ENCODE data around the gene TC2N.
"Not testable (repeated sequence)": the region's sequence is repeated elsewhere in the genome, so short reads cannot be mapped to it uniquely, and the experiment has no call there.

Gene TC2N

DNA sequence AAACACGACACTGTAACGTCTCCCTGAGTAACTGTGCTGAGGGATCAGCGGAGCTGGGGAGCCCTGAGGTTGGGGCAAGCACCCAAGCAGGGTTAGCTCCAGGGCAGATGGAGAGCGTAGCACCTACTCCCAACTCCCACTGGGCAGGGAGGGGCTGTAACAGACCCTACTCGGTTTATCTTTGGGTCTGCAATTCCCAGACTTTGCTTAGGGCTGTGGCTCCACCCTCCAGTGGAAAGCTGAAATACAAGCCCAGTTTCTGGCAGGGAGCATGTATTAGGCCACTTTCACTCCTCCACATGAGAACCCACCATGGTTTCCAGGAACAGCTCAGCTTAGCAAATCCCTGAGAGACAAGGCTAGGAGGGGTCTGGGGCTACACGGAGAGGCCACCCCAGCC is 17.3 kb upstream of the TC2N start:
- no peaks in the 10 kb centered on the region for H3K27me3 Mint-ChIP-seq
- H3K9me3 Mint-ChIP-seq = no peaks in the 10 kb centered on the region
- DNase-seq = no peak
- H3K36me3 Mint-ChIP-seq = peaks cover 1% of the 10 kb centered on the region
- no peak overlapping the region for H3K27ac Mint-ChIP-seq
- H3K4me1 Mint-ChIP-seq = peaks cover 28% of the 10 kb centered on the region
- no peak overlapping the region for H3K4me3 Mint-ChIP-seq
- CTCF ChIA-PET = interaction anchor here (0.9 kb wide), 1 partner anchor 10 kb away, joined by 3 read pairs; no protein-coding TSS in a partner anchor

GRCh38 chr14:91883753-91884152 is 16.4 kb upstream of the TC2N start:
- H3K27ac Mint-ChIP-seq = no peak overlapping the region
- H3K4me1 Mint-ChIP-seq = peaks cover 28% of the 10 kb centered on the region
- H3K9me3 Mint-ChIP-seq = no peaks in the 10 kb centered on the region
- H3K4me3 Mint-ChIP-seq = no peak overlapping the region
- peaks cover 1% of the 10 kb centered on the region for H3K36me3 Mint-ChIP-seq
- DNase-seq = no peak
- CTCF ChIA-PET = interaction anchor here (0.9 kb wide), 1 partner anchor 9 kb away, joined by 3 read pairs; no protein-coding TSS in a partner anchor
- H3K27me3 Mint-ChIP-seq = no peaks in the 10 kb centered on the region

DNA sequence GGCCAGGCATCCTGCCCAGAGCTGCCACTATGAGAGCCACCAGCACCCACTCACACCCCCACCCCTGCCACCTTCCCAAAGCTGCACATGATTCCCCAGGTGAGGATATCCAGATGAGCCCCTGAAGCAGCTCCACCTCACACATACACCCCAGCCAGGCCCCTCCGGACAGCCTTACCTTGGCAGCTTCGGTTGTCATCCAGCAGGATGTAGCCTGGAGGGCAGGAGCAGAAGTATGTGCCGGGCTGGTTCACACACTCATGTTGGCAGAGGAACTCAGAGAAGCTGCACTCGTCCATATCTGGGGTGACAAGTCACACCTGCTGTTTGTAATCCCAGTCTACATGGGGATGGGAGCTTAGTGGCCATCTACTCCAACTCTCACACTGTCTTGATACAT is 15.4 kb upstream of the TC2N start:
- Mint-ChIP-seq H3K9me3 (peaks cover 3% of the 10 kb centered on the region), H3K27ac (no peak overlapping the region), H3K27me3 (no peaks in the 10 kb centered on the region), H3K4me1 (peaks cover 35% of the 10 kb centered on the region), H3K4me3 (no peak overlapping the region), H3K36me3 (peaks cover 2% of the 10 kb centered on the region)
- CTCF ChIA-PET = interaction anchor here (1.6 kb wide), 1 partner anchor 233 kb away, joined by 3 read pairs; no protein-coding TSS in a partner anchor
- DNase-seq = no peak

DNA sequence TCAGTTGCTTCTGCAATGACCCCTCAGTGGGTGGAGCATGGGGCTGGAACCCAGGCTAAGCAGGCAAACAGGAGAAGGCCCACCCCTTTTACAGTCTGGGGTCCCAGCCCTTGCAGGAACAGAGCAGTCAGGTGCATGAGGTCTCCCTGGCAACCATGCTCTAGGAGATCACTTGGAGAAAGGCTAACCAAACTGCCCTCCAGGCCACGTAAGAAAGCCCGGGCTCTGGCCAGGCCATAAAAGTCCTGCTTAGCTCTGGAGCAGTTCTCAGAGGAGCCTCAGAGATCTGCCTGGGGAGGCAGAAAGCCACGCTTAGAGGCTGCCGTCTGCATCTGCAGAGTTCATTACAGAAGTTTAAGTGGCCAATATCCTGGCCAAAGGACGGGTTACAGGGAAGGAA is 15.0 kb upstream of the TC2N start:
- H3K4me1 Mint-ChIP-seq = peaks cover 39% of the 10 kb centered on the region
- H3K27ac Mint-ChIP-seq = no peak overlapping the region
- CTCF ChIA-PET = interaction anchor here (1.6 kb wide), 1 partner anchor 233 kb away, joined by 3 read pairs; no protein-coding TSS in a partner anchor
- no peak overlapping the region for H3K4me3 Mint-ChIP-seq
- H3K27me3 Mint-ChIP-seq = no peaks in the 10 kb centered on the region
- no peak for DNase-seq
- H3K9me3 Mint-ChIP-seq = peaks cover 3% of the 10 kb centered on the region
- H3K36me3 Mint-ChIP-seq = peaks cover 2% of the 10 kb centered on the region

DNA sequence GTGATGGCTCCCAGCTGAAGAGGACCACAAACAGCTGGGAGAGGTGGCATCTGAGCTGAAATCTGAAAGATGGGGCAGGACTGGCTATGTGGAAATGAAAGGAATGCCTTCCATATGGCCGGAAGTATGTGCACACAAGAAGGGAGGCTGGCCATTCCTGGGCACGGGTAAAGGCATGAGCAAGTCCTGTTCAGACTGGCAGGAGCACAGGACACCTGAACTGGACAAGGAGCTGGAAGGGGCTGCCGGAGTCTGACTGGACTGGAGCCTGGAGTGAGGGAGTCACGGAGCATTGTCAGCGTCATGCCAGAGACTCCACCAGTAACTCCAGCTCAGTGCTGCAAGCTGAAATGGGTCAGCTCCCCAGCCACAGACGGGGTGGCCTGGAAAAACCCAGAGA is 11.9 kb upstream of the TC2N start:
- DNase-seq = no peak
- H3K27me3 Mint-ChIP-seq = no peaks in the 10 kb centered on the region
- peaks cover 70% of the 10 kb centered on the region for H3K4me1 Mint-ChIP-seq
- H3K36me3 Mint-ChIP-seq = peaks cover 2% of the 10 kb centered on the region
- CTCF ChIA-PET = interaction anchor here (0.8 to 1.0 kb wide), 3 partner anchors 12 to 24 kb away, joined by 3 to 4 read pairs (median 3); no protein-coding TSS in a partner anchor
- peaks cover 3% of the 10 kb centered on the region for H3K9me3 Mint-ChIP-seq
- H3K4me3 Mint-ChIP-seq = no peak overlapping the region
- no peak overlapping the region for H3K27ac Mint-ChIP-seq

DNA sequence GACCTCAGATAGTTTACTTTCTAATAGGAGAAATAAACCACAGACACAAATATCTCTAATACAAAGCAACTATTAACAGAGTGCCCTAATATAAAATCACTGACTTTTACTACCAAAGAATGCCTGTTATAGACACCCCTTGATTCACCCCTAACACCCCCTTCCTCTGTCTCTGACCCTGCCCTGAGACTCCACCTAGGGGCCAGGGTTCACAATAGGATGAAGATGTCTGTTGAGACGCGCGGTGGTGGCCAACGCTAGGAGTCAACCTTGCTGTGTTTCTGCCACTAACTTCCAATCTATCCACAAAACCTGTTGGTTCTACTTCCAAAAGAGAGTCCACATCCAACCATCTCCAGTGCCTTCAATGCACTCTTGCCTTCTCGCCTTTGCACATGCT is 10.9 kb upstream of the TC2N start:
- H3K27me3 Mint-ChIP-seq = no peaks in the 10 kb centered on the region
- peaks cover 80% of the 10 kb centered on the region for H3K4me1 Mint-ChIP-seq
- CTCF ChIA-PET = interaction anchor here (0.8 kb wide), 1 partner anchor 23 kb away, joined by 3 read pairs; no protein-coding TSS in a partner anchor
- H3K4me3 Mint-ChIP-seq = no peak overlapping the region
- DNase-seq = no peak
- H3K36me3 Mint-ChIP-seq = peaks cover 2% of the 10 kb centered on the region
- H3K27ac Mint-ChIP-seq = no peak overlapping the region
- H3K9me3 Mint-ChIP-seq = peaks cover 3% of the 10 kb centered on the region

GRCh38 chr14:91877376-91877915 is 10.1 kb upstream of the TC2N start:
- H3K9me3 Mint-ChIP-seq = peaks cover 3% of the 10 kb centered on the region
- no peak overlapping the region for H3K27ac Mint-ChIP-seq
- peaks cover 2% of the 10 kb centered on the region for H3K36me3 Mint-ChIP-seq
- no peak for DNase-seq
- H3K4me1 Mint-ChIP-seq = peaks cover 87% of the 10 kb centered on the region
- CTCF ChIA-PET = no interaction called here
- no peaks in the 10 kb centered on the region for H3K27me3 Mint-ChIP-seq
- H3K4me3 Mint-ChIP-seq = no peak overlapping the region

DNA sequence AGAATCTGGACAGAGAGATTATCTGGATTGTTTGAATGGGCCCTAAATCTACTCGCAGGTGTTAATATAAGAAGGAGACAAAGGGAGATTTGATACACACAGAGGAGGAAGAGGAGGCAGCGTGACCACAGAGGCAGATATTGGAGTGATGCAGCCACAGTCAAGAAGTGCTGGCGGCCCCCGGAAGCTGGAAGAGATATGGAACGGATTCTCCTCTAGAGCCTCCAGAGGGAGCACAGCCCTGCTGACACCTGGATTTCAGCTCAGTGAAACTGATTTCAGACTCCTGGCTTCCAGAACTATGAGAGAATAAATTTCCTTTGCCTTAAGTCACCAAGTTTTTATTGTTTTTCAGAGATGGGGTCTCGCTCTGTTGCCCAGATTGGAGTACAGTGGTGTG is 9.2 kb upstream of the TC2N start:
- Mint-ChIP-seq H3K9me3 (peaks cover 3% of the 10 kb centered on the region), H3K4me3 (no peak overlapping the region), H3K27ac (no peak overlapping the region), H3K36me3 (peaks cover 5% of the 10 kb centered on the region), H3K4me1 (peaks cover 96% of the 10 kb centered on the region), H3K27me3 (no peaks in the 10 kb centered on the region)
- DNase-seq = no peak
- CTCF ChIA-PET = no interaction called here

- CTCF ChIA-PET = interaction anchor here (1.2 kb wide), 1 partner anchor 9 kb away, joined by 3 read pairs; no protein-coding TSS in a partner anchor
- Mint-ChIP-seq H3K36me3 (peaks cover 3% of the 10 kb centered on the region), H3K27ac (peak overlapping the region; percentile 96), H3K27me3 (no peaks in the 10 kb centered on the region), H3K4me3 (no peak overlapping the region), H3K4me1 (peaks cover 96% of the 10 kb centered on the region), H3K9me3 (peaks cover 3% of the 10 kb centered on the region)
- no peak for DNase-seq
Measured at GRCh38 chr14:91875525-91876286, 8.4 kb upstream of the TC2N start.

DNA sequence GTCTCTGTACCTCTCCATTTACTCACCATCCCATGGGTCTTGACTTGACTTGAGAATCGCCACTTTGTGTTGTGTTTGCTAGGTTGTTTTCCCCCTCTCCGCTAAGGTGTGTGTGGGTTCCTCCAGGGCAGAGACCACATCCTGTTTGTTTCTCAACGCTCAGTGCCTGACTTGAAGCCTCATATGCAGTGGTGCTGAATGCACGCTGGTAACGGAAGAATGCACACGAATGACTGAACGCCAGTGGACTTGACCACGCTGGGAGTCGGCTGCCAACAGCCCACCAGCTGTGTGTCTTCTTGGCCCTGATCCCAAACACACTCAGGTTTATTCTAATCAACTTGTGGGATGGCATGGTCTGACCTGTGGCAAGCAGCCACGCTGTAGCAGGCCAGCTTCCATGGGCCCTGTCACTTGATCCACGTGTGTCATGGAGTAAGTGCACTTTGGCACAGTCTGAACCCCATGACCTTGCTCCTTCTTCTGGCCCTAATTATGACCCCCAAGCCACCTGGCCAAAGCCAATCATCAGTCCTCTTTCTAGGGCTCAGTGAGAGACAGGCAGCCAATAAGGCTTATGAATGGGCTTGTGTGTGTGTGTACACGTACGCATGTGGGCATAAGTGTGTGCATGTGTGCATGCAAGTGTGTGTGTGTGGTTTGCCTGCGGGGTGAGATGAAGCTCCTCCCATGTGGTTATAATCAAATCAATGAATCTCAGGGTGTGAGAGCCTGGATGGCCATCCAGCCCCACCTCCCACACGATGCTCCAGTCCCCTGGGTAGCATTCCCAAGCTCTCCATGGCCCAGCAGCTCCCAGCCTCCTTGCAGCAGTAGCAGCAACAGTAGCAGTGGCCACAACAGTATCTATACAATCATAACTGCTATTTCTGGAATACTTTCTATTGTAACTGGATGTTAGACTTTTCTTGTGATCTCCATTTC is 6.4 kb upstream of the TC2N start:
- Mint-ChIP-seq H3K27me3 (no peaks in the 10 kb centered on the region), H3K27ac (peak overlapping the region; percentile 96), H3K4me1 (peaks cover 99% of the 10 kb centered on the region), H3K36me3 (peaks cover 8% of the 10 kb centered on the region), H3K9me3 (peaks cover 3% of the 10 kb centered on the region), H3K4me3 (peak overlapping the region; percentile 66)
- CTCF ChIA-PET = interaction anchor here (1.0 to 1.4 kb wide), 5 partner anchors 11 to 39 kb away, joined by 3 read pairs; no protein-coding TSS in a partner anchor
- DNase-seq = peak; percentile 89

- DNase-seq = peak; percentile 76
- Mint-ChIP-seq H3K4me1 (peaks cover 99% of the 10 kb centered on the region), H3K4me3 (peak overlapping the region; percentile 66), H3K27me3 (no peaks in the 10 kb centered on the region), H3K27ac (peak overlapping the region; percentile 96), H3K36me3 (peaks cover 9% of the 10 kb centered on the region), H3K9me3 (no peaks in the 10 kb centered on the region)
- CTCF ChIA-PET = interaction anchor here (1.4 kb wide), 1 partner anchor 38 kb away, joined by 3 read pairs; no protein-coding TSS in a partner anchor
Measured at GRCh38 chr14:91872517-91873470, 5.5 kb upstream of the TC2N start.

GRCh38 chr14:91872011-91872501 is 4.7 kb upstream of the TC2N start:
- DNase-seq = peak; percentile 53
- peaks cover 99% of the 10 kb centered on the region for H3K4me1 Mint-ChIP-seq
- CTCF ChIA-PET = no interaction called here

DNA sequence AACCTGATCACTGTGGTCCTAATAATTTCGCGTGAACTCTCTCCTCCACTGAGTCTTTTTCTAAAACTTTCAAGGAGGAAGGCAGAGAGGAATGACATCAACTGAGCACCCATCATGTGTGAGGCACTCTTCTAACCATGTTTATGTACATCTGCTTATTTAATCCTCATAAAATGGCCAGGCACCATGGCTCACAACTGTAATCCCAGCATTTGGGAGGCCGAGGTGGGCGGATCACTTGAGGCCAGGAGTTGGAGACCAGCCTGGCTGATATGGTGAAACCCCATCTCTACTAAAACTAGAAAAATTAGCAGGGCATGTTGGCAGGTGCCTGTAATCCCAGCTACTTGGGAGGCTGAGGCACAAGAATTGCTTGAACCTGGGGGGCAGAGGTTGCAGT is 4.1 kb upstream of the TC2N start:
- Mint-ChIP-seq H3K4me3 (peak overlapping the region; percentile 66), H3K4me1 (peaks cover 93% of the 10 kb centered on the region), H3K27ac (peak overlapping the region; percentile 96)
- H3K27me3 Mint-ChIP-seq, H3K36me3 Mint-ChIP-seq, DNase-seq, H3K9me3 Mint-ChIP-seq, CTCF ChIA-PET: not testable (repeated sequence)

More at GRCh38 chr14:91872011-91872501, 4.7 kb upstream of the TC2N start:
- Mint-ChIP-seq H3K36me3 (peaks cover 10% of the 10 kb centered on the region), H3K9me3 (no peaks in the 10 kb centered on the region), H3K27me3 (no peaks in the 10 kb centered on the region), H3K27ac (peak overlapping the region; percentile 96), H3K4me3 (peak overlapping the region; percentile 66)

Data from activated naive CD4-positive, alpha-beta T cell treated with anti-CD3 and anti-CD28 coated beads, Interleukin-2, amount 10 ng/mL, durations not matched to agents 7 days and 5 days (primary cell).